Measurements from ENCODE around the gene KHDRBS2. TPM values are rescaled to one million over a fixed set of nuclear protein-coding genes. Genes with fewer than 3 reads are reported as not detected.

Gene KHDRBS2
- total and polyA plus RNA-seq, 11 donors = 0.15 to 0.29 TPM; not detected in 9

GRCh38 chr6:62246087-62246486 is 39.9 kb downstream of the KHDRBS2 start:
- DNase-seq (no peak), ATAC-seq (no peak)
- Histone ChIP-seq H3K4me3 (no peak overlapping the region), H3K36me3 (no peaks in the 10 kb centered on the region), H3K27me3 (no peaks in the 10 kb centered on the region), H3K9me3 (no peaks in the 10 kb centered on the region), H3K4me1 (no peaks in the 10 kb centered on the region), H3K27ac (no peak overlapping the region)
- no peak for TF ChIP-seq CTCF (IDR thresholded peaks at IDR 0.05)
- no peak for TF ChIP-seq POLR2A (IDR thresholded peaks at IDR 0.05)
- intact Hi-C loops (cut with DNase I) = no loop called here

GRCh38 chr6:62236784-62237183 is 49.2 kb downstream of the KHDRBS2 start:
- Histone ChIP-seq H3K27ac (no peak overlapping the region), H3K4me1 (no peaks in the 10 kb centered on the region), H3K36me3 (no peaks in the 10 kb centered on the region), H3K9me3 (peaks cover 0 to 4% (median 0%) of the 10 kb centered on the region in 12 donors), H3K4me3 (no peak overlapping the region), H3K27me3 (no peaks in the 10 kb centered on the region)
- no peak for ATAC-seq
- no peak for DNase-seq
- TF ChIP-seq POLR2A (IDR thresholded peaks at IDR 0.05) (no peak), CTCF (IDR thresholded peaks at IDR 0.05) (no peak)
- intact Hi-C loops (cut with DNase I) = no loop called here
- 82 to 88% (median 85%) methylated on average over 5 of the region's 5 CpGs for WGBS, 4 donors

- WGBS, 4 donors = 74 to 87% (median 80%) methylated on average over 3 to 6 of the region's 6 CpGs
- H3K27ac ChIP-seq = no peak overlapping the region
- no peak for TF ChIP-seq CTCF (IDR thresholded peaks at IDR 0.05)
- TF ChIP-seq POLR2A (IDR thresholded peaks at IDR 0.05) = no peak
- DNase-seq (no peak), ATAC-seq (no peak)
- no peak overlapping the region for H3K4me3 ChIP-seq
- H3K9me3 ChIP-seq = peaks cover 0 to 11% (median 0%) of the 10 kb centered on the region in 12 donors
- intact Hi-C loops (cut with DNase I) = no loop called here
- H3K27me3 ChIP-seq = no peaks in the 10 kb centered on the region
- no peaks in the 10 kb centered on the region for H3K36me3 ChIP-seq
- no peaks in the 10 kb centered on the region for H3K4me1 ChIP-seq
These were observed 56.8 kb downstream of the KHDRBS2 start for GRCh38 chr6:62229231-62229630.

- Histone ChIP-seq H3K9me3 (peaks cover 0 to 12% (median 0%) of the 10 kb centered on the region in 12 donors), H3K4me3 (no peak overlapping the region), H3K4me1 (no peaks in the 10 kb centered on the region), H3K36me3 (no peaks in the 10 kb centered on the region), H3K27me3 (no peaks in the 10 kb centered on the region), H3K27ac (no peak overlapping the region)
- DNase-seq (no peak), ATAC-seq (no peak)
- 61 to 72% (median 68%) methylated on average over 4 of the region's 4 CpGs for WGBS, 4 donors
- intact Hi-C loops (cut with DNase I) = no loop called here
- TF ChIP-seq POLR2A (IDR thresholded peaks at IDR 0.05) = no peak
- no peak for TF ChIP-seq CTCF (IDR thresholded peaks at IDR 0.05)
These were observed 68.2 kb downstream of the KHDRBS2 start for GRCh38 chr6:62217866-62218265.
